Suprapubic skin (tissue), 4 donors: ENCODE measurements around the gene CRKL. TPM values are rescaled to one million over a fixed set of nuclear protein-coding genes. Genes with fewer than 3 reads are reported as not detected.

Experiments
- DNase-seq, 2 donors: peaks; one replicate each; pipeline ENCODE4 v3.0.0-alpha.2; 2019; ENCODE audit warnings: low spot score in 2 of 2
- H3K27ac ChIP-seq: fragments of 200-600 bp; sonication (generic); one replicate; pipeline ENCODE4 v1.5.1; 2019
- H3K27me3 ChIP-seq: fragments of 200-600 bp; sonication (generic); one replicate; pipeline ENCODE4 v1.5.1; 2019
- H3K36me3 ChIP-seq: fragments of 200-600 bp; sonication (generic); one replicate; pipeline ENCODE4 v1.5.1; 2019
- H3K4me1 ChIP-seq: fragments of 200-600 bp; sonication (generic); one replicate; pipeline ENCODE4 v1.5.1; 2019
- H3K4me3 ChIP-seq: fragments of 200-600 bp; sonication (generic); one replicate; pipeline ENCODE4 v1.5.1; 2019; ENCODE audit warnings: mild to moderate bottlenecking
- H3K9me3 ChIP-seq: fragments of 200-600 bp; sonication (generic); one replicate; pipeline ENCODE4 v1.5.1; 2019
- CTCF ChIP-seq, 2 donors: fragments of 200-600 bp in 1 of 2; fragments of 450-650 bp in 1 of 2; sonication (generic) in 1 of 2; IDR thresholded peaks; one replicate each; pipeline ENCODE4 v1.5.1; 2016 to 2019; ENCODE audit warnings: antibody characterized with exemption in 2 of 2, mild to moderate bottlenecking in 1 of 2, moderate library complexity in 1 of 2
- EP300 ChIP-seq: sonication (generic); formaldehyde crosslinking; IDR thresholded peaks from one replicate; pipeline ENCODE4 v1.6.1; 2017; ENCODE audit warnings: antibody characterized with exemption
- POLR2A ChIP-seq, 2 donors: fragments of 450-650 bp; IDR thresholded peaks; one replicate each; pipeline ENCODE4 v1.6.1; 2017; ENCODE audit warnings: antibody characterized with exemption in 2 of 2, mild to moderate bottlenecking in 2 of 2, moderate library complexity in 2 of 2
- POLR2AphosphoS5 ChIP-seq, 3 donors: sonication (generic); formaldehyde crosslinking; IDR thresholded peaks; one replicate each; pipeline ENCODE4 v1.6.1; 2017; ENCODE audit warnings: antibody characterized with exemption in 3 of 3
- WGBS: methylation state at CpG from one replicate; pipeline ENCODE4 v1.1.5; 2018; 5-methylcytosine and 5-hydroxymethylcytosine counted together
- total RNA-seq, 4 donors: library from RNA; depleted of rRNA; stranded (reverse); fragments of >200 nt; gene quantifications; one replicate each; pipeline ENCODE4 v1.1.0, GENCODE V29; 2016

CRKL gene
- total RNA-seq, 4 donors from 2014 or later, result 52.7 to 75.3 (median 71.9) TPM

GRCh38 chr22:20875296-20875695, 41.9 kb upstream of the CRKL start:
- 73% methylated on average over 1 of the region's 1 CpG for WGBS
- Histone ChIP-seq H3K27ac (no peak overlapping the region), H3K4me3 (no peak overlapping the region), H3K9me3 (no peaks in the 10 kb centered on the region), H3K36me3 (peaks cover 65% of the 10 kb centered on the region), H3K27me3 (no peaks in the 10 kb centered on the region), H3K4me1 (no peaks in the 10 kb centered on the region)
- TF ChIP-seq POLR2A (IDR thresholded peaks at IDR 0.05), result no peak
- TF ChIP-seq EP300, result no peak
- TF ChIP-seq CTCF (IDR thresholded peaks at IDR 0.05), result no peak
- TF ChIP-seq POLR2AphosphoS5 (IDR thresholded peaks at IDR 0.05), result no peak
- no peak for DNase-seq

GRCh38 chr22:20877715-20878114, 39.5 kb upstream of the CRKL start:
- Histone ChIP-seq H3K36me3 (peaks cover 68% of the 10 kb centered on the region), H3K27ac (no peak overlapping the region), H3K9me3 (no peaks in the 10 kb centered on the region), H3K4me3 (no peak overlapping the region), H3K4me1 (no peaks in the 10 kb centered on the region), H3K27me3 (no peaks in the 10 kb centered on the region)
- WGBS, result 86% methylated on average over 3 of the region's 3 CpGs
- TF ChIP-seq POLR2A (IDR thresholded peaks at IDR 0.05), result no peak
- no peak for TF ChIP-seq CTCF (IDR thresholded peaks at IDR 0.05)
- no peak for TF ChIP-seq POLR2AphosphoS5 (IDR thresholded peaks at IDR 0.05)
- TF ChIP-seq EP300, result no peak
- DNase-seq, result no peak

- H3K9me3 ChIP-seq, result no peaks in the 10 kb centered on the region
- H3K27ac ChIP-seq, result no peak overlapping the region
- no peaks in the 10 kb centered on the region for H3K27me3 ChIP-seq
- 91% methylated on average over 5 of the region's 5 CpGs for WGBS
- H3K36me3 ChIP-seq, result peaks cover 65% of the 10 kb centered on the region
- no peak overlapping the region for H3K4me3 ChIP-seq
- DNase-seq, result no peak
- TF ChIP-seq POLR2A (IDR thresholded peaks at IDR 0.05) (no peak), EP300 (no peak), CTCF (IDR thresholded peaks at IDR 0.05) (no peak), POLR2AphosphoS5 (IDR thresholded peaks at IDR 0.05) (no peak)
- peaks cover 5% of the 10 kb centered on the region for H3K4me1 ChIP-seq
Observed at GRCh38 chr22:20881231-20881630, 36.0 kb upstream of the CRKL start.

- no peaks in the 10 kb centered on the region for H3K27me3 ChIP-seq
- peaks cover 5% of the 10 kb centered on the region for H3K4me1 ChIP-seq
- H3K9me3 ChIP-seq, result no peaks in the 10 kb centered on the region
- 85% methylated on average over 9 of the region's 9 CpGs for WGBS
- H3K36me3 ChIP-seq, result peaks cover 66% of the 10 kb centered on the region
- no peak for DNase-seq
- H3K27ac ChIP-seq, result no peak overlapping the region
- H3K4me3 ChIP-seq, result no peak overlapping the region
- TF ChIP-seq POLR2A (IDR thresholded peaks at IDR 0.05) (no peak), POLR2AphosphoS5 (IDR thresholded peaks at IDR 0.05) (no peak), EP300 (no peak), CTCF (IDR thresholded peaks at IDR 0.05) (no peak)
Observed at GRCh38 chr22:20881869-20882815, 35.1 kb upstream of the CRKL start.

- H3K4me1 ChIP-seq, result peaks cover 5% of the 10 kb centered on the region
- 90% methylated on average over 6 of the region's 6 CpGs for WGBS
- H3K27ac ChIP-seq, result no peak overlapping the region
- H3K36me3 ChIP-seq, result peaks cover 67% of the 10 kb centered on the region
- TF ChIP-seq POLR2A (IDR thresholded peaks at IDR 0.05) (no peak), POLR2AphosphoS5 (IDR thresholded peaks at IDR 0.05) (no peak), EP300 (no peak), CTCF (IDR thresholded peaks at IDR 0.05) (no peak)
- H3K27me3 ChIP-seq, result no peaks in the 10 kb centered on the region
- H3K4me3 ChIP-seq, result no peak overlapping the region
- DNase-seq, result no peak
- H3K9me3 ChIP-seq, result no peaks in the 10 kb centered on the region
Observed at GRCh38 chr22:20882855-20883254, 34.4 kb upstream of the CRKL start.
